Duodenal mucosa (tissue), 2 donors: Measurements from ENCODE around the gene MBTPS2.

Experiments
- H3K27ac ChIP-seq: one replicate; pipeline ENCODE4 v1.7.0; 2013; ENCODE audit warnings: low read depth, low read length
- H3K27me3 ChIP-seq, 2 donors: one replicate each; pipeline ENCODE4 v1.7.0; 2013; ENCODE audit warnings: low read length in 2 of 2, control low read depth in 1 of 2; ENCODE audit not compliant: insufficient read depth in 2 of 2, control insufficient read depth in 1 of 2
- H3K36me3 ChIP-seq, 2 donors: one replicate each; pipeline ENCODE4 v1.7.0; 2013; ENCODE audit warnings: low read length in 2 of 2, control low read depth in 1 of 2; ENCODE audit not compliant: insufficient read depth in 2 of 2, control insufficient read depth in 1 of 2
- H3K4me1 ChIP-seq, 2 donors: one replicate each; pipeline ENCODE4 v1.7.0; 2013; ENCODE audit warnings: low read length in 2 of 2, control low read depth in 1 of 2; ENCODE audit not compliant: insufficient read depth in 2 of 2, control insufficient read depth in 1 of 2
- H3K4me3 ChIP-seq, 2 donors: one replicate each; pipeline ENCODE4 v1.7.0; 2013; ENCODE audit warnings: low read length in 2 of 2, low read depth in 1 of 2
- H3K9ac ChIP-seq, 2 donors: one replicate each; pipeline ENCODE4 v1.7.0; 2013; ENCODE audit warnings: low read length in 2 of 2, low read depth in 1 of 2
- H3K9me3 ChIP-seq, 2 donors: one replicate each; pipeline ENCODE4 v1.7.0; 2013; ENCODE audit warnings: low read length in 2 of 2, control low read depth in 1 of 2; ENCODE audit not compliant: control insufficient read depth in 1 of 2

The MBTPS2 gene

GRCh38 chrX:21930986-21931385, 91.6 kb downstream of the MBTPS2 start:
- H3K4me3 ChIP-seq, result no peak overlapping the region
- no peaks in the 10 kb centered on the region for H3K27me3 ChIP-seq
- no peaks in the 10 kb centered on the region for H3K36me3 ChIP-seq
- no peak overlapping the region for H3K9ac ChIP-seq
- H3K27ac ChIP-seq, result no peak overlapping the region
- H3K9me3 ChIP-seq, result no peaks in the 10 kb centered on the region
- no peaks in the 10 kb centered on the region for H3K4me1 ChIP-seq

- Histone ChIP-seq H3K4me1 (no peaks in the 10 kb centered on the region), H3K27ac (no peak overlapping the region), H3K27me3 (no peaks in the 10 kb centered on the region), H3K9me3 (no peaks in the 10 kb centered on the region), H3K36me3 (no peaks in the 10 kb centered on the region), H3K9ac (no peak overlapping the region), H3K4me3 (no peak overlapping the region)
These were observed 93.0 kb downstream of the MBTPS2 start for GRCh38 chrX:21932292-21933002.

DNA sequence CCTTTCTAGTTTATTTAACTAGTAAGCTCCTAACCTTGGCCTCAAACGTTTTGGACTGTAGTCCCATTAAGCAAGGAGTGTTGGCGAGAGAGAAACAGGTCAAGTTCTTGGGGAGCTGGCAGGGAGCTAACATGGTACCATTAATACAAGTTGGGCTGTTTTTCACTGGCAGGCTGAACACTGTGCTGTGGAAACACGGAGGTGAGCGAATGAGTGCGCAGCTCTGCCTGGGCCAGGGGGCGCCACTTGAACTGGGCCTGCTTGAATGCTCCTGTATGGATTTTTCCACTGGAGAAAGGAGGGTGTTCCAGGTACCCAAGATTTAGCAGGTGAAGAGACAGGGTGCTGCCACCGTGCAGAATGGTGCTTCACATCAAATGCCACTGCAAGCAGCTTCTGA, 93.7 kb downstream of the MBTPS2 start:
- Histone ChIP-seq H3K4me1 (no peaks in the 10 kb centered on the region), H3K4me3 (no peak overlapping the region), H3K27me3 (no peaks in the 10 kb centered on the region), H3K27ac (no peak overlapping the region), H3K9me3 (no peaks in the 10 kb centered on the region), H3K36me3 (no peaks in the 10 kb centered on the region), H3K9ac (no peak overlapping the region)

DNA sequence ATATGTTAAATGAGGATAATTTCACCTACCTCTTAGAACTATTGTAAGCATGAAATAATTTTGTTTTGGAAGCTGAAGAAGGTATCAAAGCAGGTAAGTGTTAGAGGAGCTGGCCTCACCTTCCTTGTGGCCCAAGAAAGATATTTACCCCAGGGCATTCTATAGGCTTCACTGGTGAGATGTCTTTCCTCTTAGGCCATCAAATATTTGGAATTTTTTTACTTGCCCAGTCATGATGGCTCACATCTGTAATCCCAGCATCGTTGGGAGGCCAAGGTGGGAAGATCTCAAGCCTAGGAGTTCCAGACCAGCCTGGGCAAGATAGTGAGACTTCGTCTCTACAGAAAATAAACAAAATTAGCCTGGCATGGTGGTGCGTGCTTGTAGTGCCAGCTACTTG, 95.0 kb downstream of the MBTPS2 start:
- Histone ChIP-seq H3K27ac (no peak overlapping the region), H3K4me3 (no peak overlapping the region), H3K9me3 (no peaks in the 10 kb centered on the region), H3K36me3 (no peaks in the 10 kb centered on the region), H3K27me3 (no peaks in the 10 kb centered on the region), H3K9ac (no peak overlapping the region), H3K4me1 (no peaks in the 10 kb centered on the region)
